GM21360 (cell line): Measurements from ENCODE around the gene SCYGR5.
"Not testable (repeated sequence)": the region's sequence is repeated elsewhere in the genome, so short reads cannot be mapped to it uniquely, and the experiment has no call there.

Source experiments
- ATAC-seq: cut with Tn5 transposase; IDR thresholded peaks from one replicate; pipeline ENCODE4 v1.9.1; 2021; ENCODE audit warnings: mild to moderate bottlenecking, moderate library complexity; ENCODE audit not compliant: unreplicated experiment

The SCYGR5 gene

DNA sequence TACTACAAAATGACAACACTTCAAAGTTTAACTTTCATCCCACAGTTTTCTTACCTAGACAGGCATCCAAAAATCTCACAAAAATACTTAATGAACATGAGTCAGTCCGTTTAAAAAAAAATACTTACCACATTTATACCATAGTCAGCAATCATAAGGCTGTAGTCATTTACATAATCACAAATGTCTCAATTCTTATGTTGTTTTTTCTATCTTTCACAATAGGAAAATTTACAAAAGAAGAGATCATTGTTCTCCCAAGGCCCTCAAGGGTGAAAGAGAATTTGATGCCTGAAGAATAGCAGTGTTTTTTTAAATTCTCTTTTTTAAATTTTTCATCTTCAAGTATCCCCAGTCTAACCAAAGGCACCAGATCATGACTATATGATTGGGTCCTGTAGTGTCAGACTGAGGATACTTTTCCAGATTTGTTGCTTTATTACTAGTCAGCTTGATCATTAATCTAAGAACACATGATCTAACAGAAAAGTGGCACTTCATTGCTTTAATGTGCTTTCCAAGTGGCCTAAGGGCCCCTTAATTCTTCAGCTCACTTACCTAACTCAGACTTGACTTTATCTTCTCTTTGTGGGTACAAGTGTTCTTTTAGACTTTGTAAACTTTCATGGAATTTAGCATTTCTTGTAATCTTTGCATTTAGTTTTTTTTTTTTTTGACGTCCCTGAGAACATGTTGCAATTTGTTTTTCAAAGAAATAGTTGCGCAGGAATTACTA, 4.7 kb downstream of the SCYGR5 start:
- ATAC-seq, result no peak

- ATAC-seq, result not testable (repeated sequence)
These were observed 7.0 kb downstream of the SCYGR5 start for GRCh38 chr2:227673620-227674019.

DNA sequence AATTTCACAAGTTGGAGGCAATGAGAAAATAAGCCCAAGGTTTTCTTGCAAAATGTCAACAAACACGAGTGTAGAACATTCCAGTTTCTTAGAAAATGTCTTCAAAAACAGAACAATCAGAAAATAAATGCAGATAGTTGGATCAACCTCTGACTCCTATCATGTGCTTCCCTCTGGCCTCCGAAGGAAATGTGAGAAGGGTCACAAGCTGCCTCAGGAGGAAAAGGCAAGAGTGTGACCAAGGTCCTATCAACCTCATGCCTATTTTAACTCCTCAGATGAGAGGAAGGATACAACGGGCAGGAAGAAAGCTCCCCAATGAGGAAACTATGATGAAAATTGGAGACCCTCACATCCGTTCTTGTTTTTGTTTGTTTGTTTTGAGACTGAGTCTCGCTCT, 7.9 kb downstream of the SCYGR5 start:
- no peak for ATAC-seq

DNA sequence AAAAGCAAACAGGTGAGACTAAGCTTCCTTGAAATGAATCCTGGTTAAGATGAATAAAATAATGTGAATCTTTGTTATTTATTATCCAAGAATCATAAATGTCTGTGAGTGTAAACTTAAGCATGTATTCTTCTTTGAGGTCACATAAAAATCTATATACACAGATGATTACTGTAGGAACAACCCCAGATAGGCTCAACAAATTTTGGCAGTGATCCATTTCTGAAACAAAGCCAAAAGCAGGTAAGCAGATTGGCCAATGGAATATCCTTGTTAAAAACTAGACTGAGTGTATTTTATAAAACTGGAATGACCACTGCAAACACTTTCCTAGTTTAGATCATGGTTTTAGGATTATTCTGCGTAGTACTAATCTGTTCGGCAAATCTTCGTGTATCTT, 11.3 kb downstream of the SCYGR5 start:
- no peak for ATAC-seq

GRCh38 chr2:227684258-227684657, 17.7 kb downstream of the SCYGR5 start:
- no peak for ATAC-seq

DNA sequence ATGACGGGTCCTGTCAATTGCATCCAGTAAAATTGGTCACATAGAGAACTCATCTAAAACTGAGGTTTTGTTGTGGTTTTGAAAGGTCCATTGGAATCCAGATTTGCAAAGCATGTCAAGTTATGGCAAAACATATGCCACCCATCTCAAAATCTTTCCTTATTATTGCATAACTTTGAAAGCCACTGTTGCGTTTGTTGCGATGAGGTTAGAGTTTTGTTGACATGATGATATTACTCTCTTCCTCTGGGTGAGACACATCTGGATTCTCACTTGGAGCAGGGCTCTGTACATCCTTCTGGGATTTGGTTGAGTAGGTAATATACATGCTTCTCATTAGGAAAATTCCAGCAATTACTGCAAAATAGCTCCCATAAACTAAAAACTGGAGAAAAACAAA, 20.6 kb downstream of the SCYGR5 start:
- ATAC-seq, result no peak

DNA sequence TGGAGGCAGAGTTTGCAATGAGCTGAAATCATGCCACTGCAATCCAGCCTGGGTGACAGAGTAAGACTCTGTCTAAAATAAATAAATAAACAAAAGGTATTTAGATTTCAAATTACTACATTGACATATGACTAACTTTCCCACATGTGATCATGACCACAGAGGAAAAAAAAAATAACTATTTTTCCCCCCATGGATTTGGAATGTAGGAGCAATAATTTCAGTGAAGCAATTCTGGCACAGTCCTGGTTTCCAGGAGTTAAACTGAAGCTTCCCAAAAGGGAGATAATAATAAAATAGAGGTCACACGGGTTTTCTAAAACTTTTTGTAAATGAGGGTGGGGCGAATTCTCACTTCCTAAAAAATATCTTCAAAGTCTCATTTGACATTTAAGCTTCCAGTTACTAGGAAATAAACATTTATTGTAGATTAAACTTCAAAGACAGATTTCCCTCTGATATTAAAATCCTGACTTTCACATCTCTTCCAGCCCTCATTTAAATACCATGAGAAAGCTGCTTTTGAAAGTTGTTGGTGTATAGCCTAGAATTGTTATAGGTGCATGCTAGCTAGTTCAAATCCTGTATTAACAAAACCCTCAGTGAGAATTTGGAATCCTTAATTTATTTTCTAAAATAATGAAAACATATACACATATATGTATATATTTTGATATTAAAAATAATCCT, 30.5 kb downstream of the SCYGR5 start:
- no peak for ATAC-seq

DNA sequence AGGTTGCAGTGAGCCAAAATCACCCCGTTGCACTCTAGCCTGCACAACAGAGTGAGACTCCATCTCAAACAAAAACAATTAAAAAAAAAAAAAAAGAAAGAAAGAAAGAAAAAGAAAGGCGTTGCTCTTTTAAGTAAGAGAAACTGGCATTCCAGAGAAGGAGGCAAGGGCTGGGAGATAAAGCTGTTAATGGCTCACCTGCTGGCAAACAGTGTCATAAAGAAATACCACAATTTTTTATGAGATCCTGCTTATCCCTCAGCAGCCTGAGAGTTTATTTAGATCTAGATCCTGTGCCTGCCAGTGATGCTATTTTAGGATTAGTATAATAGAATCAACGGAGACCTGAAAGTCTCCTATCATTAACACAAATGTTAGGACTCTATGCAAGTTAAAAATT, 35.0 kb downstream of the SCYGR5 start:
- no peak for ATAC-seq

- ATAC-seq, result no peak
These were observed 36.7 kb downstream of the SCYGR5 start for GRCh38 chr2:227703280-227703732.

- no peak for ATAC-seq
These were observed 37.4 kb downstream of the SCYGR5 start for GRCh38 chr2:227703961-227704360.

GRCh38 chr2:227706859-227707258, 40.3 kb downstream of the SCYGR5 start:
- ATAC-seq, result no peak

DNA sequence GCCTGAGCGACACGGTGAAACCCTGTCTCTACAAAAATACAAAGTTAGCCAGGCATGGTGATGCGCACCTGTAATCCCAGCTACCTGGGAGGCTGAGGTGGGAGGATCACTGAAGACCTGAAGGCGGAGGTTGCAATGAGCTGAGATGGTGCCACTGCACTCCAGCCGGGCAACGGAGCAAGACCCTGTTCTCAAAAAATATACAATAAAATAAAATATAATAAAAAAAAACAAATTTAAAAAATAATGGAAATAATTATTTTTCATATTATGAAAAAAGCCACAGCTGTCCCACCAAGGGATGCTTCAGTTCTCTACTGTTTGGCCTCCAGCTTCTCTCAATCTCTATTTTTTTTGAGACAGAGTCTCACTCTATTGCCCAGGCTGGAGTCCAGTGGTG, 40.8 kb downstream of the SCYGR5 start:
- no peak for ATAC-seq

- no peak for ATAC-seq
These were observed 44.4 kb downstream of the SCYGR5 start for GRCh38 chr2:227710986-227711385.

- ATAC-seq, result no peak
These were observed 46.7 kb downstream of the SCYGR5 start for GRCh38 chr2:227713291-227713690.

DNA sequence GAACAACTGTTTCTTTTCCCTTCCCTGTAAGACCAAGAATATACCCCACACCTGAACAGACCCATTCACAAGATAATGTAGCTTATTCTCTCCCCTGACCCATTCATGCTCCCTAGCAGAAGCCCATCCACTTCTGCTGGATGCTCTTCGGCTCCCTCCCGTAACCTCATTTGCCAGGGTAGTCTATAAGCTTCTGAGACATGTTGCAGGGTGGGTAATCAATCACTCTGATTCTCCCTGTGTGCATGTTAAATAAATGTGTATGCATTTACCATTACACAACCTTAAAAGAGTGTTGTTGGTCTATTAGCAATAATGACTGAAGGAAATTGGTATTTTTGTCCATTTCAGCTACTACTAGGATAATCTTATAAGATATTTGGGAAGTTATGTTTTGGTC, 49.9 kb downstream of the SCYGR5 start:
- ATAC-seq, result no peak
